Fibroblast of pulmonary artery (primary cell): ENCODE results near the gene DMXL2.
"Not testable (repeated sequence)": the region's sequence is repeated elsewhere in the genome, so short reads cannot be mapped to it uniquely, and the experiment has no call there.

Experiments
- DNase-seq: peaks from one replicate; pipeline ENCODE4 v3.0.0-alpha.2; 2010; ENCODE audit warnings: low read depth
- H3K4me3 ChIP-seq: replicated peaks from 2 replicates; pipeline ENCODE4 v1.5.1; 2011; ENCODE audit warnings: low read depth, mild to moderate bottlenecking, control low read depth, low read length, moderate library complexity
- CTCF ChIP-seq: IDR thresholded peaks from 2 replicates; pipeline ENCODE4 v1.5.1; 2011; ENCODE audit warnings: mild to moderate bottlenecking, control low read depth, low read length, inconsistent platforms; ENCODE audit errors: missing control alignments

DMXL2 gene

DNA sequence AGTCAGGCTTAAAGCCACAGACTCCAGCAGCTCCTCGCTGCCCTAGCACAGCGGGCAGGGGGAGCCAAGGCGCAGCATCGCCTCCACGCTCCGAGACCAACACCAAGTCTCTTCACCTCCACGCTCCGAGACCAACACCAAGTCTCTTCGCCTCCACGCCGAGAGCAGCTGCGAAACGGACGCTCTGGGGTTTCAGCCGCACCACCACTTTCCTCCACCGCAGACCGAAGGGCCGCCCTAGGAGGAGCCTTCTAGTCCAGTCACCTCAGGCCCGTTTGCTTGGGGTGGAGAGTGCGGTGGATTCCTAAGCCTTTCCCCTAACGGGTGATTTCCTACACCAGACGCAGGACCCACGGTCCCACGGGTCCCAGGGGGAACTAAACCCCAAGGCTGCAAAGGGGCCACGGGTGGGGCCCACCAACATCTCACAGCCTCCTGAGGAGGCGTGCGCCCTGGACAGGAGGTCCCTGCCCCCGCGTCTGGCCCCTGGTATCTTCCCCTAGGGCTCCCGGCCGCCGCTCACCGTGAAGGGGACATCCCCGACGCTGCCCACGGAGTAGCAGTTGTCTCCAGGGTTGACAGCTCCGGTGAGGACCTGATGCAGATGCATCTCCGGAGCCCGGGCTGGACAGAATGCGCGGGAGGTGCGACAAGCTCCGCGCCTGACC, 501 bp downstream of the DMXL2 start:
- DNase-seq: peak; percentile 67
- H3K4me3 ChIP-seq: peak overlapping the region; percentile 83
- TF ChIP-seq CTCF: peak; percentile 28

DNA sequence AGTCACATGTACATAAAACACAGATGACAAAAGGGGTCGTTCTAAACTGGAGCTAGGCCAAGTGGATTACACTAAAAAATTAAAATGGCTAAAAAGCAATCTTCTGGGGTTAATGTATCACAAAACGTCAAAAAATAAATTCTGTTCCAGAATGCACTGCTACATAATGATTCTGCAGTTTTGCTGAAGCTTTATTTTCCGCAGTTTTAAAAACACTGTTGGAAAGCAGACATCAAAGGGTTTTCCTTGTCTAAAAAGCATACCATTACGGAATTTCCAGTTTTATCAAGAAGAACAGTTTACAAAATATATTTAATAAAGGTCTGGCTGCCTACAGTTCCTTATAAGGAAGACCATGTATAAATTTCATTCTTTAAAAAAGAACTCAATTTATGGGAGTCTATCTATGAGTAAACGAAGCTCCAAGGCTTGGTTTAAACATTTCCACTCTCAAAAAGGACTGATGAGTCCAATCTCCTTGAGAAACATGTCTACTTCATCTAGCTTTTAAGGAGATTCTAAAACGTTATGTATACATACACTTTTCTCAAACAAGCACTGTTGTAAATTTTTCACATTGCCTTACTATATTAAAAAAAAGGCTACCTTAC, 1.3 kb downstream of the DMXL2 start:
- no peak for DNase-seq
- peak overlapping the region; percentile 83 for H3K4me3 ChIP-seq
- TF ChIP-seq CTCF: no peak

DNA sequence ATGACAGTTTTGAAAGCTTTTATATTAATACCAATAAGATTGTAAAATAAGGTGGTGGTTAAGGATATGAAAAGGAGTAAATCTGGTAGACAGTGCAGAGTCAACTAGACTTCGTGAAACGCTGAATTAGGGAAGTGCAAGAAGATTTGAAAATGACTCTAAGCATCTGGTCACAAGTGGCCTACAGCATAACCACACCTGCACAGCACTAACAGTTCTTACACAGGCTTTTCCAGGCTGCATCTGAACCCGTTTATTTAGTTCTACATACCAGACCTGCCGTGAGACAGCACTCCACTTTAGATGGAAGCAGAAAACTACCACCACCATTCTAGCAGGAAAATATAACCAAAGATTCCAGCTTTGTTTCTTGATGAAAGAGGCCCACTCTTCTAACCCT, 1.9 kb downstream of the DMXL2 start:
- DNase-seq: no peak
- H3K4me3 ChIP-seq: peak overlapping the region; percentile 83
- no peak for TF ChIP-seq CTCF

DNA sequence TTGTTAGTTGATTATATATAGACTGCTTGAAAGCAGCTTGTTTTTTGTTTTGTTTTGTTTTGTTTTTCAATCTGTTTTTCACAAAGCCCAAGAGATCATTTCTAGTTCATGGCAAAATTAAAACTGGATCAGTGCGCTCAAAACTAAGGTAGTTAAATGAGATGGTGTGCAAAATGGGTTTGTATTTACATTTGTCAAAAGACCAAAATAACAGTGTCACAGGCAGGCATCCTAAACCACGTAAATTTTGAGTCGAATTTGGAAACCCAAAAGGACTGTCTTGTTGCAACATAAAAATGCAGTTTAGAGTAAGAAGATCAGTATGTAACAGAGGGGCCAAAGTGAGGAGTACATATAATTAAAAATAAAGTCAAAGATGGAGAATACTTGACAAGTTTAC, 2.4 kb downstream of the DMXL2 start:
- no peak for TF ChIP-seq CTCF
- no peak for DNase-seq
- H3K4me3 ChIP-seq: no peak overlapping the region

GRCh38 chr15:51619331-51620035, 3.1 kb downstream of the DMXL2 start:
- TF ChIP-seq CTCF: no peak
- no peak overlapping the region for H3K4me3 ChIP-seq
- no peak for DNase-seq

- H3K4me3 ChIP-seq: no peak overlapping the region
- no peak for DNase-seq
- TF ChIP-seq CTCF: no peak
Observed at GRCh38 chr15:51617886-51618285, 4.7 kb downstream of the DMXL2 start.

DNA sequence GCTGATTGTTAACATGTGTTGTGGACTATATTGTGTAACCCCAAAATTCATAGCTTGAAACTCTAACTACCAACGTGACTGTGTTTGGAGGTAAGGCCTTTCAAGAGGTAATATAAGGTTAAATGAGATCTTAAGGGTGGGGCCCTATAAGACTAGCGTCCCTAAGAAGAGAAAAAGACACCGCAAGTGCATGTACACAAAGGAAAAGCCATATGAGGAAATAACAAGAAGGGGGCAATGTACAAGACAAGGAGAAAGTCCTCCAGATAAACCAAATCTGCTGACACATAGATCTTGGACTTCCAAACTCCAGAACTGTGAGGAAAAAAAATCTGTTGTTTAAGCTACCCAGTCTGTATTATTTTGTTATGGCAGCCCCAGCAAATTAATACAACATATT, 8.6 kb downstream of the DMXL2 start:
- no peak for DNase-seq
- no peak for TF ChIP-seq CTCF

GRCh38 chr15:51612669-51613068, 9.9 kb downstream of the DMXL2 start:
- DNase-seq: not testable (repeated sequence)

More for the DNA sequence above, 8.6 kb downstream of the DMXL2 start:
- no peak overlapping the region for H3K4me3 ChIP-seq

DNA sequence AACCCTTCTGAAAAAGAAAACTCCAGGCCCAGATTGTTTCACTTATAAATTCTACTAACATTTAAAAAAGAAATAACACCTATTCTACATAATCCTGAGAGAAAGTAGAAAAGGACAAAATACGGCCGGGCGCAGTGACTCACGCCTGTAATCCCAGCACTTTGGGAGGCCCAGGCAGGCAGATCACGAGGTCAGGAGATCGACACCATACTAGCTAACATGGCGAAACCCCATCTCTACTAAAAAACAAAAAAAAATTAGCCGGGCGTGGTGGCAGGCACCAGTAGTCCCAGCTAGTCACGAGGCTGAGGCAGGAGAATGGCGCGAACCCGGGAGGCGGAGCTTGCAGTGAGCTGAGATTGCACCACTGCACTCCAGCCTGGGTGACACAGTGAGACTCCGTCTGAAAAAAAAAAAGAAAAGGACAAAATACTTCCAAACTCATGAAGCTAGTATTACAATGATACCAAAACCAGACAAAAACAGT, 19.1 kb downstream of the DMXL2 start:
- not testable (repeated sequence) for DNase-seq, H3K4me3 ChIP-seq

More at GRCh38 chr15:51612669-51613068, 9.9 kb downstream of the DMXL2 start:
- H3K4me3 ChIP-seq: not testable (repeated sequence)
